Measurements from ENCODE around the gene RAB11FIP4. TPM values are rescaled to one million over a fixed set of nuclear protein-coding genes. Genes with fewer than 3 reads are reported as not detected.

Gene RAB11FIP4
- total RNA-seq, 3 donors from 2014 or later, result 1.9 to 18.7 (median 11.8) TPM

DNA sequence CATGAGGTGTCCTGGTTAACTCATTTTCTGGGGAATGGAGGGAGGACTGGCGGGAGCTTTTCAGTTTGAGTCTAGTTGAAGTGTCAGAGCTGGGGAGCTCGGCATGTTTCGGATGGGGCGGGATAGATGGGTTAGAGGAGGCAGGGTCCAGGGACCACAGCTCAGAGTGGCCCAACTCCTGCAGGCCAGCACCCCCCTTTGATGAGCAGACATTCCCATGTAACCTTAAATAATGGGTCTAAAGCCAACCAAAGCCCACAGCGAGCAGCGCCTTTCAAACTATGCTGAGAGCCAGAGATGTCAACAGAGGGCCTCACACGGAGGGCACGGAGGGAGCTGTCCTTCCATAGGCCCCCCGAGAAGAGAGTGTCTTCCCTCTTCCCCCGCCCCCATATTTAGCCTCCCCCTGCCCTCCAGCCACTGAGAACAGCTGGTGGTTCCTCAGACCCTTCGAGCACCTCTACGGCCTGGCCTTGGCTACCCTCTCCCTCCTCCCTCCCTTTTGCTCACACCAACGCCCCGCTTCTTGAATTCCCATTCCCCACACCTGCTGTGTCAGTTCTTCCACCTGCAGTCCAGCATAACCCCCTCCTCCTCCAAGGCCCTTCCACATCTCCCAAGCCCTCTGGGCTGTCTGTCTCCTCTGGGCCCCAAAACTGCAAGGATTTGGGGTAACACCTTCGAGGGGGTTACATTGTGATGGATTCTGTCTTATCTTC is 21.8 kb downstream of the RAB11FIP4 start:
- H3K4me3 ChIP-seq, result no peak overlapping the region
- intact Hi-C loops (cut with DNase I; ENCODE audit: low total_unique reads), result no loop called here
- H3K36me3 ChIP-seq, result no peaks in the 10 kb centered on the region
- H3K4me1 ChIP-seq, result no peaks in the 10 kb centered on the region
- no peak for DNase-seq (ENCODE audit: low spot score in 2 of 2)
- H3K9me3 ChIP-seq, result no peaks in the 10 kb centered on the region
- H3K27ac ChIP-seq, result no peak overlapping the region
- H3K27me3 ChIP-seq, result no peaks in the 10 kb centered on the region
- TF ChIP-seq POLR2A (IDR thresholded peaks at IDR 0.05) (no peak), POLR2AphosphoS5 (IDR thresholded peaks at IDR 0.05) (no peak)
- TF ChIP-seq, protein P1, sequence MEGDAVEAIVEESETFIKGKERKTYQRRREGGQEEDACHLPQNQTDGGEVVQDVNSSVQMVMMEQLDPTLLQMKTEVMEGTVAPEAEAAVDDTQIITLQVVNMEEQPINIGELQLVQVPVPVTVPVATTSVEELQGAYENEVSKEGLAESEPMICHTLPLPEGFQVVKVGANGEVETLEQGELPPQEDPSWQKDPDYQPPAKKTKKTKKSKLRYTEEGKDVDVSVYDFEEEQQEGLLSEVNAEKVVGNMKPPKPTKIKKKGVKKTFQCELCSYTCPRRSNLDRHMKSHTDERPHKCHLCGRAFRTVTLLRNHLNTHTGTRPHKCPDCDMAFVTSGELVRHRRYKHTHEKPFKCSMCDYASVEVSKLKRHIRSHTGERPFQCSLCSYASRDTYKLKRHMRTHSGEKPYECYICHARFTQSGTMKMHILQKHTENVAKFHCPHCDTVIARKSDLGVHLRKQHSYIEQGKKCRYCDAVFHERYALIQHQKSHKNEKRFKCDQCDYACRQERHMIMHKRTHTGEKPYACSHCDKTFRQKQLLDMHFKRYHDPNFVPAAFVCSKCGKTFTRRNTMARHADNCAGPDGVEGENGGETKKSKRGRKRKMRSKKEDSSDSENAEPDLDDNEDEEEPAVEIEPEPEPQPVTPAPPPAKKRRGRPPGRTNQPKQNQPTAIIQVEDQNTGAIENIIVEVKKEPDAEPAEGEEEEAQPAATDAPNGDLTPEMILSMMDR (IDR thresholded peaks at IDR 0.05), result no peak

DNA sequence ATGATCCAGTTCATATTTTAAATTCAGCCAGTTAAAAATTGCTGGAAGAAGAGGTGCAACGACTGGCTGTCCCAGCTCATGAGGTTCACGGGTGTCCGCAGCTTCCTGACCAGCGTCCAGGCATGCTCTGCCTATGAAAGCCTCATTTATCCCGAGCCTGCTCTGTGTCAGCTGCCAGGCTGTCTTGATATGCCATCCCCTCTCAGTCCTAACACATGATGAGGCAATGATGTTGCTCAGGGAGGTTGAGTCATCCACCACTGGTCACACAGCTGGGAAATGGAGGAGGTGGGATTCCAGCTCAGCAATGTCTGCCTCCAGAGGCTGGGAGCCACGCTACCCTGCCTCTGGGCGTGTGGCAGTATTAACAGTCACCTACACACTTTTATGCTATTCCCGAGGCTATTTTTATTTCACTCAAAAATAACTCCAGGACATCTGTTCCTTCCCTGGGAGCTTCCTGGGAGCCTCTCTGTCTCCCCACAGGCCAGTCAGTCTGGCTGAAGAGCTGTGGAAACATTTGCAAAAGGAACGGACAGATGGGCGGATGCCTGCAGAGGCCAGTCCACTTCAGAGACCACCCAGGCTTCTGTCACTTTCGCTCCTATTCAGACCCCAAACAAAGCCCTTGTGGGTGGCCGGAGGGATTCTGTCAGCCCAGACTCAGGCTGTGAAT is 22.5 kb downstream of the RAB11FIP4 start:
- Histone ChIP-seq H3K4me1 (no peaks in the 10 kb centered on the region), H3K27me3 (no peaks in the 10 kb centered on the region), H3K27ac (no peak overlapping the region), H3K4me3 (no peak overlapping the region), H3K36me3 (no peaks in the 10 kb centered on the region), H3K9me3 (no peaks in the 10 kb centered on the region)
- intact Hi-C loops (cut with DNase I; ENCODE audit: low total_unique reads), result no loop called here
- DNase-seq (ENCODE audit: low spot score in 2 of 2), result no peak
- TF ChIP-seq POLR2AphosphoS5 (IDR thresholded peaks at IDR 0.05) (no peak), POLR2A (IDR thresholded peaks at IDR 0.05) (no peak)

DNA sequence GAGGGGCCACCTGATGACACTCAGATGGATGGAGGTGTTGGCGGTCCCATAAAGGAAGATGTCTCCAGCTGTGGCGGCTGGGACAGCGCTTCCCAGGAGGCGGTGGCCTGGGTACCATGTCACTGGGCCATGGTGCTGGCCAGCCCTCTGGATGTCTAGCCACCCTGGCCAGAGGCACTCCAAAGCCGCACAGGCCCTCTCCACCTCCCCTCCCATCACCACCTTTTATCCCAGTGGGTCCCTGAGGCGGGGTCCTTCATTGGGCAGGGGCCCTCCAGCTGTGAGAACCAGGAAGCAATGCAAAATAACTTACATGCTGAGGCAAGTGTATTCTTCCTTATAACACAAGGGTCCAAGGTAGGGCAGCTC is 23.1 kb downstream of the RAB11FIP4 start:
- no peaks in the 10 kb centered on the region for H3K4me1 ChIP-seq
- no peak for DNase-seq (ENCODE audit: low spot score in 2 of 2)
- no peaks in the 10 kb centered on the region for H3K36me3 ChIP-seq
- H3K27me3 ChIP-seq, result no peaks in the 10 kb centered on the region
- H3K27ac ChIP-seq, result no peak overlapping the region
- no peak overlapping the region for H3K4me3 ChIP-seq
- intact Hi-C loops (cut with DNase I; ENCODE audit: low total_unique reads), result no loop called here
- TF ChIP-seq POLR2A (IDR thresholded peaks at IDR 0.05) (no peak), POLR2AphosphoS5 (IDR thresholded peaks at IDR 0.05) (no peak)
- TF ChIP-seq, protein P1 (IDR thresholded peaks at IDR 0.05), result no peak
- H3K9me3 ChIP-seq, result no peaks in the 10 kb centered on the region

DNA sequence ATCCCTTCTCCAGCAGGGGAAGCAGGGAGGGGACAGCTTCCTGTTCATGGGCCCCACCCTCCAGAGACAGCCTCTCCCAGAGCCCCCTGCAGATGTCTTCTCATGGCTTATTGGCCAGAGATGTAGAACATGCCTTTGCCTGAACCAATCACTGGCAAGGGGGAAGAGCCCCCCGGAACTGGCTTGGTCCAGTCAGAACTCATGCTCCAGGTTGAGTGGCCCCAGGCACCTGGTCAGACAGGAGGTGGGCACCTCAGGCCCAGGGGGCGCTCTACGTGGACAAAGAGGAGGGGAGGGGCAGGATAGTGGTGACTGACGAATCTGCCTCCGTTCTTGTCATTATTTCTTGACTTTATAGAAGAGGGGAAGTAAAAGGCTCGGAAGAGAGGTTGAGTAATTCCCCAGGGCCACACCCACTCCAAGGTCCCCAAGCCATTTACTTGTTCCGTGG is 23.6 kb downstream of the RAB11FIP4 start:
- Histone ChIP-seq H3K4me3 (no peak overlapping the region), H3K27ac (no peak overlapping the region), H3K36me3 (no peaks in the 10 kb centered on the region), H3K9me3 (no peaks in the 10 kb centered on the region), H3K27me3 (no peaks in the 10 kb centered on the region), H3K4me1 (no peaks in the 10 kb centered on the region)
- TF ChIP-seq POLR2AphosphoS5 (IDR thresholded peaks at IDR 0.05), result no peak
- no peak for TF ChIP-seq POLR2A (IDR thresholded peaks at IDR 0.05)
- intact Hi-C loops (cut with DNase I; ENCODE audit: low total_unique reads), result no loop called here
- DNase-seq (ENCODE audit: low spot score in 2 of 2), result no peak

DNA sequence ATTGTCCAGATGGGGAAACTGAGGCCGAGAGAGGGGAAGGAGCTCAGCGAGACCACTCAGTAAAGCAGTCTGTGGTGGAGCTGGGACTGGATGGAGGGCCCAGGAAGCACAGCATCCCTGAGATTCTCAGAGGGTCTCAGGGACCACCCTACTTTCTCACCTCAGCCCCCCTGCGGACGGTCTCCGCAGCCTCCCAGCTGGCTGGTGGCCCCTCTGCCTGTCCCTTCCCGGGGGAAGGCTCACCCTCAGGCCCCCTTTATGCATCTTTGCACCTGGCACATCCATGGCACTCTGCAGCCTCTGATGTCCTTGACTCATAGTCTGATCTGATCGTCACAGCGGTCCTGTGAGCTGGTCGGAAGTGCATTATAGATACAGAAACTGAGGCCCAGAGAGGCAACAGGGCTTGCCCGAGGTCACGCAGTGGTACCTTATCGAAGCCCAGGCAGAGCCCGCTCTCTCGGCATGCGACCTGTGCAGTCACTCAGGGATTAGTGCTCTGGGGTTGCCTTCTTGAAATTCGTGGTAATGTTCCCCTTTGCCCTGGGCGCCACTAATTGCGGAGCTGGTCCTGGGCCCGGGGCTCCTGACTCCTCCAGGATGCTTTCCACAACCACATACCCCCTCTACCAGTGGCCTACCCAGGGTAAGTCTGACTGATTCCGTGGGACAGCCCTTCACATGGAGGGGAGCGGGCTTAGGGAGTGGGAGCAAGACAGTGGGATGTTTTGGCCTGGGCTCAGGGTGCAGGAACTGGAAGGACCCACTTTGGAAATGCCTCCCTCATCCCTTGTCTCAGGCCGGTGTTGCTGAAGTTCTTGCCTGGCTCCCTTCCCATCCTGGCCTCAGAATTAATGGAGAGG is 24.4 kb downstream of the RAB11FIP4 start:
- no peak for TF ChIP-seq POLR2AphosphoS5 (IDR thresholded peaks at IDR 0.05)
- TF ChIP-seq, protein P1 (IDR thresholded peaks at IDR 0.05), result no peak
- TF ChIP-seq POLR2A (IDR thresholded peaks at IDR 0.05), result no peak
- H3K9me3 ChIP-seq, result no peaks in the 10 kb centered on the region
- intact Hi-C loops (cut with DNase I; ENCODE audit: low total_unique reads), result no loop called here
- H3K4me1 ChIP-seq, result no peaks in the 10 kb centered on the region
- no peaks in the 10 kb centered on the region for H3K36me3 ChIP-seq
- DNase-seq (ENCODE audit: low spot score in 2 of 2), result no peak
- H3K27ac ChIP-seq, result no peak overlapping the region
- no peak overlapping the region for H3K4me3 ChIP-seq
- H3K27me3 ChIP-seq, result no peaks in the 10 kb centered on the region

Measured in breast epithelium (tissue), 4 donors.